ENCODE results near the gene PSRC1. TPM values are rescaled to one million over a fixed set of nuclear protein-coding genes. Genes with fewer than 3 reads are reported as not detected.

The PSRC1 gene
- total RNA-seq, 3 donors from 2014 or later = 4.2 to 5.9 (median 4.3) TPM

DNA sequence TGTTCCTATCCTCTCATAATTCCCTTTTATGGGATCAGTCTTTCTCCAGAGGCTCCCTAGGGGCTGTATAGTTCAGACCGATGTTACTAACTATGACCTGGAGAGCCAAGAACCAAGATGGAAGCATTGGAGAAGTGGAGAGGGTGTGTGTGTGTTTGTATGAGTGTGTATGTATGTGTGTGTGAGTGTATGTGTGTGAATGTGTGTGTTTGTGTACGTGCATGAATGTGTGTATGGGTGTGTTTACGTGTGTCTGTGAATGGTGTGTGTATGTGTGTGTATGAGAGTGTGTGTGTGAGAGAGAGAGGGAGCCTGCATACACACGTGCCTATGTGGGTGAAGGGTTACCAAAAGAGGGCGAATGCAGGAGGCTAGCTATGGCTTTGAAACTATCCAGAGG, 18.9 kb upstream of the PSRC1 start:
- TF ChIP-seq POLR2AphosphoS5 (IDR thresholded peaks at IDR 0.05) (no peak), POLR2A (IDR thresholded peaks at IDR 0.05) (no peak)
- TF ChIP-seq, protein P1, sequence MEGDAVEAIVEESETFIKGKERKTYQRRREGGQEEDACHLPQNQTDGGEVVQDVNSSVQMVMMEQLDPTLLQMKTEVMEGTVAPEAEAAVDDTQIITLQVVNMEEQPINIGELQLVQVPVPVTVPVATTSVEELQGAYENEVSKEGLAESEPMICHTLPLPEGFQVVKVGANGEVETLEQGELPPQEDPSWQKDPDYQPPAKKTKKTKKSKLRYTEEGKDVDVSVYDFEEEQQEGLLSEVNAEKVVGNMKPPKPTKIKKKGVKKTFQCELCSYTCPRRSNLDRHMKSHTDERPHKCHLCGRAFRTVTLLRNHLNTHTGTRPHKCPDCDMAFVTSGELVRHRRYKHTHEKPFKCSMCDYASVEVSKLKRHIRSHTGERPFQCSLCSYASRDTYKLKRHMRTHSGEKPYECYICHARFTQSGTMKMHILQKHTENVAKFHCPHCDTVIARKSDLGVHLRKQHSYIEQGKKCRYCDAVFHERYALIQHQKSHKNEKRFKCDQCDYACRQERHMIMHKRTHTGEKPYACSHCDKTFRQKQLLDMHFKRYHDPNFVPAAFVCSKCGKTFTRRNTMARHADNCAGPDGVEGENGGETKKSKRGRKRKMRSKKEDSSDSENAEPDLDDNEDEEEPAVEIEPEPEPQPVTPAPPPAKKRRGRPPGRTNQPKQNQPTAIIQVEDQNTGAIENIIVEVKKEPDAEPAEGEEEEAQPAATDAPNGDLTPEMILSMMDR (IDR thresholded peaks at IDR 0.05) = no peak
- no peak for DNase-seq (ENCODE audit: low spot score in 2 of 2)
- H3K4me3 ChIP-seq = no peak overlapping the region
- intact Hi-C loops (cut with DNase I; ENCODE audit: low total_unique reads) = no loop called here
- H3K27me3 ChIP-seq = no peaks in the 10 kb centered on the region
- peaks cover 0 to 14% of the 10 kb centered on the region in 2 donors for H3K4me1 ChIP-seq
- H3K9me3 ChIP-seq = no peaks in the 10 kb centered on the region
- H3K36me3 ChIP-seq = no peaks in the 10 kb centered on the region
- no peak overlapping the region for H3K27ac ChIP-seq

DNA sequence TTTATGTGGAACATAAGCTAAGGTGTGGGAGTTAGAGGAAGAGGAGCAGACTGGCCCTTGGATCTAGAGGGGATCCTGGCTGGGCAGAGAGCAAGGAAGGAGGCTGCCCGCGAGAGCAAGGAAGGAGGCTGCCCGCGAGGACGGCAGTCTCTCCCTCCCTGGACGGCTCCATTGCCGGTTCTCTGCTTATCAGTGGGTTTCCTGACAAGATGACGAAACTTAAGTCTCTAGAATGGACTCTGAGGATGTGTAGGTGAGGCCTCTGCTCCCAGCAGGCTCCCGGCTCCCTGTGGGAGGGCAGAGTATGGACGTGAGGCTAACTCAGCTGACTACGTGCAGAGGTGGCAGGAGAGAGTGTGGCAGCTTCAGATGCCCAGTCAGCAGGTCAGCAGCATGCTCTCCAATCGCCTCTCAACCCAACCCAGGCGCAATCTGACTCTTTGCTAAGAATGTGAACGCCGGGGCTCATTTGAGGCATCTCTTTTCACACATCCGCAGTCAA, 17.8 kb upstream of the PSRC1 start:
- no peak for DNase-seq (ENCODE audit: low spot score in 2 of 2)
- no peaks in the 10 kb centered on the region for H3K9me3 ChIP-seq
- H3K27ac ChIP-seq = peak overlapping the region; percentile 81 to 88
- H3K27me3 ChIP-seq = no peaks in the 10 kb centered on the region
- intact Hi-C loops (cut with DNase I; ENCODE audit: low total_unique reads) = no loop called here
- no peak overlapping the region for H3K4me3 ChIP-seq
- H3K4me1 ChIP-seq = peaks cover 0 to 14% of the 10 kb centered on the region in 2 donors
- no peaks in the 10 kb centered on the region for H3K36me3 ChIP-seq
- TF ChIP-seq POLR2AphosphoS5 (IDR thresholded peaks at IDR 0.05) = no peak
- TF ChIP-seq, protein P1 (IDR thresholded peaks at IDR 0.05) = no peak
- TF ChIP-seq POLR2A (IDR thresholded peaks at IDR 0.05) = no peak

DNA sequence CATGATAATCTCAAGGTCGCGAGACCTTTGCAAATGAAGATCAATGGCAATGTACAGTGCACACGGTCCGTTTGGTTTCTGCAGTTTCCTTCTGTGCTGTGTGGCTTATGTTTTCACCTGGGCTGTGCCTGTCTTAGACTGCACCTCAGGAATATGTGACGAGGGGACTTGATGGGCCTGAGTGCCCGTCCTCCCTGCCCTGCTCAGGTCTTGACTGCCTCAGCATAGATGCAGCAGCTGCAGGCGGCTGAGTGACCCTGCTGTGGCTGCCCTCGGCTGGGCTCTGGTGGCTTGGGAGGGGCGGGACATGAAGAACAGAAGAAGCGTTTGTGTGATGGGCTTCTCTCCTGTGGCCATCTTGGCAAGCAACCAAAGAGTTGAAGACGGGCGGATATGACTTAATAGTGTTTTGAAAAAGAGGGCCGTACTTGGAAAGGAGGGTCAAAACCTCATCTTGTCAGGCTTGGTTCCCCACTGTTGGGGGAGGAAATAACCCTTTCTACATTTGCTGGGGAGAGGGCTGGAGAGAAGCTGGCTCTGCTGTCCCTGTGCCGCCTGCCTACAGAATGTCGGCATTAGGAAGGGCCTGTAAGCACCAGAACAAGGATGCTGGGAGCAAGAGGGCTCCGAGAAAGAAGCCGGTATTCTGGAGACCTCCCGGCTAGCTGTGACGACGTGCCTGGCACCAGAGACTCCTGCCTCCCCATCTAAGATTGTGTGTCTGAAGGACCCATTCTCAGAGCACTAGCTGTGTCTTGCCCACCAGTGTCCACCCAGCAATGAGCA, 16.8 kb upstream of the PSRC1 start:
- peak in 1 of 2 donors; percentile 58 for DNase-seq (ENCODE audit: low spot score in 2 of 2)
- peak overlapping the region; percentile 81 to 88 for H3K27ac ChIP-seq

DNA sequence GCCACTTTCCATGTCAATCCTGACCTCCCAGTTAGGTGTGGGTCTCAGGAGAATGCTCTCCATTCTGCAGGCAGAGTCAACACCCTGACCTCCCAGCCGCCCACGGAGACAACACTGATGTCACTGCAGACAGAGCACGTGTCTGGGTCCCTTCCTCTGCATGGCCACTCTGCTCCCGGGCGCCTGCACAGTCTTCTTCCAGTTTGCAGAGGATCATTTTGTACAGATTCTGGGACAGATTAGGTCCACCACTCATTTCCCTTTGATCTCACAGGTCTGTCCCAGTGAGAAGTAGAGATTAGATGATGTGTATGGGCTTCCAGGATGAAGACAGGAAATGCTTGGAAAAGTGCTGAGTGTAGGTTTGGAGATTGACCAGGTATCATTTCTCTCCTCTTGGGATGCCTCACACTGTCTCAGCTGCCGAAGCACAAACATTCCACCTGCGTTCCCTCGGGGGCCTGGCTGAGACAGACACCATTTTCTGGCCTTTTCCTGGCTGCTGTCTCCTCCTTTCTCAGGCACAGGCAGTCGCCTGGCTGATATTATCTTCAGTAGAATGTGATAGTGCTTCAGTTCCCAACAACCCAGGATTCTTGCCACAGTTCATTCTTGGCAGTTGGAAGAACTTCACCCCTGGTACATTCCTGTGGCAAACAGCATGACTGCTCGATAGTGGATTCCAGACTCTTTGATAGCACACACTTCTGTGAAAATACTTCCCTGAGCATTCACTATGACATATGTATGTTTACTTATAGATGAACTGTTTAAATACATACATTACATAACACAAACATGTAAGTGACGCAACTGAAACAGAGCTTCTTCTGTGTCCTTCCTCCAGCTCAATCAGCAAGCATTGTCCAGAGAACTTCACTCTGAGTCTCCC, 16.0 kb upstream of the PSRC1 start:
- Histone ChIP-seq H3K36me3 (no peaks in the 10 kb centered on the region), H3K4me3 (peak overlapping the region in 2 of 3 donors; percentile 15 to 34), H3K27me3 (no peaks in the 10 kb centered on the region), H3K27ac (peak overlapping the region; percentile 81 to 88), H3K9me3 (no peaks in the 10 kb centered on the region), H3K4me1 (peaks cover 0 to 14% of the 10 kb centered on the region in 2 donors)
- peak; percentile 73 to 88 for DNase-seq (ENCODE audit: low spot score in 2 of 2)
- intact Hi-C loops (cut with DNase I; ENCODE audit: low total_unique reads) = no loop called here
- TF ChIP-seq POLR2AphosphoS5 (IDR thresholded peaks at IDR 0.05) (peak in 2 of 3 donors; percentile 26 to 29), POLR2A (IDR thresholded peaks at IDR 0.05) (no peak)
- TF ChIP-seq, protein P1 (IDR thresholded peaks at IDR 0.05) = peak in 1 of 3 donors; percentile 12

More for the DNA sequence above, 16.8 kb upstream of the PSRC1 start:
- no peaks in the 10 kb centered on the region for H3K27me3 ChIP-seq
- H3K36me3 ChIP-seq = no peaks in the 10 kb centered on the region
- peaks cover 0 to 14% of the 10 kb centered on the region in 2 donors for H3K4me1 ChIP-seq
- intact Hi-C loops (cut with DNase I; ENCODE audit: low total_unique reads) = no loop called here
- H3K9me3 ChIP-seq = no peaks in the 10 kb centered on the region
- TF ChIP-seq, protein P1 (IDR thresholded peaks at IDR 0.05) = no peak
- TF ChIP-seq POLR2AphosphoS5 (IDR thresholded peaks at IDR 0.05) (no peak), POLR2A (IDR thresholded peaks at IDR 0.05) (no peak)
- no peak overlapping the region for H3K4me3 ChIP-seq
